HG03457 (cell line): ENCODE measurements around the gene SNTB2.

Experiments
- ATAC-seq: cut with Tn5 transposase; IDR thresholded peaks from one replicate; pipeline ENCODE4 v1.9.1; 2021; ENCODE audit warnings: moderate number of reproducible peaks; ENCODE audit not compliant: unreplicated experiment

SNTB2 gene

GRCh38 chr16:69338557-69339288 lies 151.8 kb downstream of the SNTB2 start:
- no peak for ATAC-seq

DNA sequence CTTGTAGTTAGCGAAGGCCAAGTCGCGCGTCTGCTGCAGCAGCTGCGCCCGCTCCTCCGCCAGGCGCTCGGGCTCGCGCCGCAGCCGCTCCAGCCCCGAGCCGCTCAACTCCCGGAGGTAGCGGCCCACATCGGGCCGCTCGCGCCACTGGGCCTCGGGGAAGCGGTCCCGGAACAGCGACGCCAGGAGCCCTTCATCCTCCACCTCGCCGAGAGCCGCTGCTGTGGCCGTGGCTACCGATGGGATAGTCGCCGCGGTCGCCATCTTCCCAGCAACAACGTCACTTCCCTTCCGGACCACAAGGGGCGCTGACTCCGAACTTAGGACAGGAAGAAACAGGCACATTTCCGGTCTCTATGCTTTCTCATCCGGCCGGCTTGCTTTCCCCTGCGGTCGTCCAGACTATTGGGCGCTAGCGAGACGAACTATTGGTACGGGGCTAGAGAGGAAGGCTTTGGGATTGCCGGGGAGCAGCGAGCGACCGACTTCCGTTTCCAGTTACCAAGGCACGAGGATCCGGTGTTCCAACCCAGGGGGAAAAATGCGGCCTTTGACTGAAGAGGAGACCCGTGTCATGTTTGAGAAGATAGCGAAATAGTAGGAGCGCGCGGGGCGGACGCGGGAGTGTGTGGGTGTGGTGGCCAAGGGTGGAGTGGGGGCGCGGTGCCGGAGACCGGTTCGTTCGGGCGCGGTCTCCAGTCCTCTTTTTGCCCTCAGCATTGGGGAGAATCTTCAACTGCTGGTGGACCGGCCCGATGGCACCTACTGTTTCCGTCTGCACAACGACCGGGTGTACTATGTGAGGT lies 152.5 kb downstream of the SNTB2 start, which contains the start of the genes COG8 and NIP7:
Gene COG8, minus strand, starts transcription at position 276 of the 806 bp plus-strand sequence. Its CDS starts 12 bp downstream, at position 264.
Gene NIP7, plus strand, starts transcription at position 484 of the 806 bp plus-strand sequence. Its CDS starts 58 bp downstream, at position 542.
- ATAC-seq = peak; percentile 65

GRCh38 chr16:69340095-69340644 lies 153.2 kb downstream of the SNTB2 start:
- ATAC-seq = no peak

DNA sequence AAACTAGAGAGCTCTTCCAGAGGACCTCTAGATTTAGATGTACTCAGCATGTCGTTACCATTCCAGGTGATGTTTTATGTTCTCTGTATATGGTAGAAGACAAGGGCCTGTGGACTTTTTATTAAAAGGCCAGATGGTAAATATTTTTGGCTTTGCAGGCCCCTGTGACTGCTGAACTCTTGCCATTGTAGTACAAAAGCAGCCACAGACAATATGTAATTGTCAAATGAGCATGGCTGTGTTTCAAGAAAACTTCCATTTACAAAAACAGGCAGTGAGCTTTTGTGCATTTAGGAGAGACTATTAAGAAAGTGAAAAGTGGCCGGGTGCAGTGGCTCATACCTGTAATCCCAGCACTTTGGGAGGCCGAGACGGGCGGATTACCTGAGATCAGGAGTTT lies 157.2 kb downstream of the SNTB2 start:
- ATAC-seq = no peak

GRCh38 chr16:69345923-69346322 lies 159.0 kb downstream of the SNTB2 start:
- ATAC-seq = no peak

GRCh38 chr16:69346683-69347082 lies 159.7 kb downstream of the SNTB2 start:
- ATAC-seq = no peak

- no peak for ATAC-seq
Measured at GRCh38 chr16:69348222-69348621, 161.3 kb downstream of the SNTB2 start.

GRCh38 chr16:69349536-69349935 lies 162.6 kb downstream of the SNTB2 start:
- no peak for ATAC-seq

GRCh38 chr16:69350536-69351133 lies 163.7 kb downstream of the SNTB2 start:
- ATAC-seq = no peak

DNA sequence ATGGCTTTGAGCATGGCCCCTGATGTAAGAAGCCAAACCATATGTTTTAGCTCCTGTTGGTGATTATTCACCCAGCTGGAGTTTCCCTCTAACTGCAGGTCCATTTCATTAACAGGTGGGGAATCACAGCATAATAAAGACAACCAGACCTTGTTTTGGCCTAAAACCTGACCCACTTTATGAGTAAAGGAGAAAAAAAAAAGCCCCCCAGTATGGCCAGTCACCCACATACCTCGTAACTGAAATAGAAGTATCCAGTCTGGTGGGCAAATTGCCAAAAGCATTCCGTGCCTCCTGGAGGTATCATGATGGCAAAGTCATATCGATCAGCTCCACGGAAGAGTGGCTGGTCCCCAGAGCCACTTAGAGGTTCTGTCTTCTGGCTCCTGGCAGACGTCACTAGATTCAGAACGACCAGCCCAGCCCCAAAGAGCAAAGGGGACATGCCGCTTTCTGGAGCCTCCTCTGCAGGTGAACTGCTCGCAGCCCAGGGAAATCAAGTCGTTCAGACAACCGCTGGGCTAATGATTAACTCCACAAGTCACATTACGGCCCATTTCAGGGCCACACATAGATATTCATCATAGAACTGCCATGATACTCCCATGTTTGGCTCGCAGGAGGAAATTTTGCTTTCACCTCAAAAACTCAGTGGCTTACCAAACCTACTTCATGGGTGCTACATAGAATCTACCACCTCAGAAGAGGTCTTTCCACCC lies 164.5 kb downstream of the SNTB2 start, which contains the start of gene TMED6:
Gene TMED6, minus strand, starts transcription at position 478 of the 719 bp plus-strand sequence. Its CDS starts 33 bp downstream, at position 445.
- no peak for ATAC-seq
